Glutamatergic neuron (in vitro differentiated cells): ENCODE measurements around the gene LAMA2. TPM values are rescaled to one million over a fixed set of nuclear protein-coding genes. Genes with fewer than 3 reads are reported as not detected.

Experiments used
- DNase-seq: peaks from one replicate; pipeline ENCODE4 v3.0.0; 2022
- H3K27ac Mint-ChIP-seq: one replicate; pipeline ENCODE4 v1.8.0; 2020; ENCODE audit warnings: mild to moderate bottlenecking, mixed read lengths, inconsistent platforms; ENCODE audit not compliant: unreplicated experiment
- H3K27me3 Mint-ChIP-seq: one replicate; pipeline ENCODE4 v1.8.0; 2020; ENCODE audit warnings: mild to moderate bottlenecking, moderate library complexity, mixed read lengths, inconsistent platforms; ENCODE audit not compliant: unreplicated experiment
- H3K36me3 Mint-ChIP-seq: one replicate; pipeline ENCODE4 v1.8.0; 2020; ENCODE audit warnings: mild to moderate bottlenecking, mixed read lengths, inconsistent platforms; ENCODE audit not compliant: unreplicated experiment
- H3K4me1 Mint-ChIP-seq: one replicate; pipeline ENCODE4 v1.8.0; 2020; ENCODE audit warnings: mild to moderate bottlenecking, low read depth, mixed read lengths, inconsistent platforms; ENCODE audit not compliant: unreplicated experiment
- H3K4me3 Mint-ChIP-seq: one replicate; pipeline ENCODE4 v1.8.0; 2020; ENCODE audit warnings: mild to moderate bottlenecking, mixed read lengths, inconsistent platforms; ENCODE audit not compliant: unreplicated experiment
- H3K9me3 Mint-ChIP-seq: one replicate; pipeline ENCODE4 v1.8.0; 2020; ENCODE audit warnings: mild to moderate bottlenecking, moderate library complexity, mixed read lengths, inconsistent platforms; ENCODE audit not compliant: unreplicated experiment
- total RNA-seq: library from RNA; stranded (reverse); fragmentation: NEBNext Ultra II Directional; extraction: Animal tissue kit (Norgen Biotek cat#: 25700); gene quantifications from one replicate; pipeline ENCODE4 v1.2.1, GENCODE V29; 2021; ENCODE audit not compliant: unreplicated experiment
- TF ChIP-seq, protein P1 (sequence below): fragments of 200-600 bp; sonication (generic); IDR thresholded peaks from one replicate; pipeline ENCODE4 v1.5.0; 2021; ENCODE audit not compliant: partially characterized antibody, unreplicated experiment

The LAMA2 gene
- total RNA-seq, 1 donor from 2014 or later = 2.4 TPM

DNA sequence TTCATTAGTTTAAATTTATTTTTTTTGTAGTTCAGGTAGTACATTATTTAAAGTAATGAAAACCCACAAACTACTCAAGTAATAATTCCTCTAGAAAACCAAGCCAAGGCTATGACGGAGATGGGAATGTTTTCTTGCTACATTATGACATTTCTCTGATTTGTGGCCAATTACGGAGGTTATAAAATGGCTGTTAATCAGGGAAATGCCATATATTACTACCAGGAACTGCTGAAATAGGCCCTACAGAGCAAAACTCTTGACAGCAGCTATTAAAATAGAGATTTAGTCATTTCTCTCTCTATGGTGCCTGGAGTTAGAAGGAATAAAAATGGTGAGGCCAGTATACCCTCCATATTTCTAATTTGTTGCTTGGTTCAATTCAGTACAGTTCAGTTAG lies 547.0 kb downstream of the LAMA2 start:
- DNase-seq = no peak
- Mint-ChIP-seq H3K27ac (no peak overlapping the region), H3K36me3 (no peaks in the 10 kb centered on the region), H3K4me3 (no peak overlapping the region), H3K9me3 (no peaks in the 10 kb centered on the region), H3K27me3 (no peaks in the 10 kb centered on the region), H3K4me1 (peaks cover 5% of the 10 kb centered on the region)
- TF ChIP-seq, protein P1, sequence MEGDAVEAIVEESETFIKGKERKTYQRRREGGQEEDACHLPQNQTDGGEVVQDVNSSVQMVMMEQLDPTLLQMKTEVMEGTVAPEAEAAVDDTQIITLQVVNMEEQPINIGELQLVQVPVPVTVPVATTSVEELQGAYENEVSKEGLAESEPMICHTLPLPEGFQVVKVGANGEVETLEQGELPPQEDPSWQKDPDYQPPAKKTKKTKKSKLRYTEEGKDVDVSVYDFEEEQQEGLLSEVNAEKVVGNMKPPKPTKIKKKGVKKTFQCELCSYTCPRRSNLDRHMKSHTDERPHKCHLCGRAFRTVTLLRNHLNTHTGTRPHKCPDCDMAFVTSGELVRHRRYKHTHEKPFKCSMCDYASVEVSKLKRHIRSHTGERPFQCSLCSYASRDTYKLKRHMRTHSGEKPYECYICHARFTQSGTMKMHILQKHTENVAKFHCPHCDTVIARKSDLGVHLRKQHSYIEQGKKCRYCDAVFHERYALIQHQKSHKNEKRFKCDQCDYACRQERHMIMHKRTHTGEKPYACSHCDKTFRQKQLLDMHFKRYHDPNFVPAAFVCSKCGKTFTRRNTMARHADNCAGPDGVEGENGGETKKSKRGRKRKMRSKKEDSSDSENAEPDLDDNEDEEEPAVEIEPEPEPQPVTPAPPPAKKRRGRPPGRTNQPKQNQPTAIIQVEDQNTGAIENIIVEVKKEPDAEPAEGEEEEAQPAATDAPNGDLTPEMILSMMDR = no peak

DNA sequence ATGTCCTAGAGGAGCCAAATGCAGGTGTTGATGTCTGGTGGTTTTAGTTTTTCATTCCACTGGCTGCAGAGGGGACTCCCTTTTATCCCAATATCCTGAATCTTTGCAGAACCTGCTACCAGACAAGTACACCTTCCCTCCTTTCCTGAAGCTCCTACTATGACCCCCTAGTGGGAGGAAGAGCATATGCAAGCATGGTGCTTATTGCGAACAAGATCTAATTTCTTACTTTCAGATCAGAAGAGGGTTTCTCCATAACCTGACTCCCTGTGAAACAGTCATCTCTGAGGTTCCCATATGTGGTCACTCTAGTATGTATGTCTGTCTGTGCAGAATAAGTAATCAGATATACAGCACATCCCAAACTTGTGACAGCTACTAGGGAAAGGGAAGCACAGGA lies 549.8 kb downstream of the LAMA2 start:
- no peak for DNase-seq
- Mint-ChIP-seq H3K27me3 (no peaks in the 10 kb centered on the region), H3K9me3 (no peaks in the 10 kb centered on the region), H3K36me3 (no peaks in the 10 kb centered on the region), H3K4me3 (no peak overlapping the region), H3K27ac (no peak overlapping the region), H3K4me1 (peaks cover 5% of the 10 kb centered on the region)
- TF ChIP-seq, protein P1 = peak; percentile 38

DNA sequence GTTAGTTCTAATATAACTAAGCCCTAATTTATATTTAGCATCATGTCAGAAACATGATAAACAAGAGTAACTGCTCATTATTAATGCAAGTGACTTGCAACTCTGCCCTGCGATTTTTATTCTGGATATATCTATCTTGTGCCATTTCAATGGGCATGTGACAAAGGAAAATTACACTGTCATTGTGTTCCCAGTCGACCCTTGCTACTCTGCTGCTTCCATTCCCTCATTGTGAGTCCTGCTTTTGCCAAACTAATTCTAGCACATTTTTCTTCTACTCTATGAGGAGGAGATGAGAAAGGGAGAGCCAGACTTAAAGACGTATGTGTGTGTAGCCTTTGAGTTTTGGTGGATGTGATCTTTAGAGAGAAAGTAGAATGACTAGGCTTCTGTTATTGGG lies 551.2 kb downstream of the LAMA2 start:
- peaks cover 5% of the 10 kb centered on the region for H3K4me1 Mint-ChIP-seq
- H3K27ac Mint-ChIP-seq = no peak overlapping the region
- H3K27me3 Mint-ChIP-seq = no peaks in the 10 kb centered on the region
- TF ChIP-seq, protein P1 = no peak
- no peak for DNase-seq
- H3K4me3 Mint-ChIP-seq = no peak overlapping the region
- H3K9me3 Mint-ChIP-seq = no peaks in the 10 kb centered on the region
- H3K36me3 Mint-ChIP-seq = no peaks in the 10 kb centered on the region

DNA sequence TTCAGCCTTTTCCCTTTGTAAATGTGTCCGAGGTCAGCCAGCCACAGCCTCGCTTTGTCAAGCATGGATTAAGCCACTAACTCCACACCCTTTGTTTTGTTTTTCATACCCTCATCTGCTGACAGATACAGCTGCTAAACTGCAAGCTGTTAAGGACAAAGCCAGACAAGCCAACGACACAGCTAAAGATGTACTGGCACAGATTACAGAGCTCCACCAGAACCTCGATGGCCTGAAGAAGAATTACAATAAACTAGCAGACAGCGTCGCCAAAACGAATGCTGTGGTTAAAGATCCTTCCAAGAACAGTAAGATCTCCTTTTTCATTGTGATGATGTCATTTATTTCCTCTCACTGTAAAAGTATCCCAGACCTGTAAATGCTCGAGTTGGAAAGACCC lies 557.8 kb downstream of the LAMA2 start:
- H3K4me3 Mint-ChIP-seq = peak overlapping the region; percentile 24
- DNase-seq = peak; percentile 16
- peak overlapping the region; percentile 94 for H3K27ac Mint-ChIP-seq
- peaks cover 4% of the 10 kb centered on the region for H3K27me3 Mint-ChIP-seq
- TF ChIP-seq, protein P1 = no peak
- peaks cover 11% of the 10 kb centered on the region for H3K4me1 Mint-ChIP-seq
- peaks cover 4% of the 10 kb centered on the region for H3K9me3 Mint-ChIP-seq
- no peaks in the 10 kb centered on the region for H3K36me3 Mint-ChIP-seq

DNA sequence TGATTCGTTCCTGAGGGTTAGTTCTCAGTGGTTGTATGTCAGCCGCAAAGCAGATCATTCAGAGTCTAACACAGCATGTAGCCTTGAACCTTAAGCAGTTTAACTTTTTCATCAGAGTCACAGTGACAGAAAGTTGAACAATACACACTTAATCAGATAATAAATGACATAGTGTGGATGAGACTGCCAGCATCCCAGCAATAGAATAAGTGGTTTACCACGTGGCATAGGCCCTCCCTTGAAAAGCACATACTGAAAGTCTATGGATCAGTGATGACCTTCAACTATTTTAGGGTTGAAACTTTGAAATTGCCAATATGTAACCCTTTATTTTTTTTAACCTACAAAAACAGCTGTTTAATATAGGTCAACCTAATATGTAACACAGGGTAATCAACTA lies 561.7 kb downstream of the LAMA2 start:
- DNase-seq = no peak
- Mint-ChIP-seq H3K9me3 (peaks cover 4% of the 10 kb centered on the region), H3K27ac (no peak overlapping the region), H3K27me3 (peaks cover 4% of the 10 kb centered on the region), H3K36me3 (no peaks in the 10 kb centered on the region), H3K4me3 (no peak overlapping the region), H3K4me1 (peaks cover 8% of the 10 kb centered on the region)
- TF ChIP-seq, protein P1 = no peak
